IPS-NIHi11 (cell line): ENCODE measurements around the gene RNF169.
"Not testable (repeated sequence)": the region's sequence is repeated elsewhere in the genome, so short reads cannot be mapped to it uniquely, and the experiment has no call there.

Experiments used
- DNase-seq: peaks from one replicate; pipeline ENCODE4 v3.0.0; 2012; ENCODE audit warnings: mixed read lengths, low spot score

Gene RNF169

DNA sequence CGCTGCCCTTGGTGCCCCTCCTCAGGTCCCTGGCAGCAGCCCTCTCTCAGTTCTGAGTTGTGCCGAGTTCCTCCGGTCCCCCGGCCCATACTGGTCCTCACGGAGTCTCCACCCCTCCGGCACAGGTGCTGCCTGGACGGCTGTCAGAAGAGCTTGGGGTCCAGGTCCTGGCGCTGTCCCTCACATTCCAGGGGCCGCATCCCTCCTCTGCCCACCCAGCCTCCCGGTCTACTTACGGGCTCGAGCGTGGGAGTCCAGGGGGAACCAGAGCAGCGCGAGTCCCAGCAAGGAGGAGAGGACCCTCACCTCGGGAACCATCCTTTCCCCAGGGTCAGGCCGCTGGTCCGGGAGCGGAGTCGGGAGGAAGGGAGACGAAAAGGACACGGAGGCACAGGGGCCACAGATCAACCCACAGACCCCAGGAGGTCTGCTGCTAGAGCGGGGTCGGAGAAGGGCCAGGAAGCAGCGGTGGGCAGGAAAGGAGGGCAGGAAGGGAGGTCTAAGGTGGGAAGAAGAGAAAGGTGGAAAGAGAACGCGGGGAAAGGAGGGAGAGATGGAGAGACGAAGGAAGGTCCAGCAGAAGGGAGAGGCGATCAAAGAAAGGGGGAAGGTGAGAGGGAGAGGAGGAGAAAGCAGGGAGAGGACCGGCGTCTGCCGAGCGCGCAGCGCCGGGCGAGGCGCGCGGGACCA lies 17.9 kb upstream of the RNF169 start:
- DNase-seq, result peak; percentile 37

DNA sequence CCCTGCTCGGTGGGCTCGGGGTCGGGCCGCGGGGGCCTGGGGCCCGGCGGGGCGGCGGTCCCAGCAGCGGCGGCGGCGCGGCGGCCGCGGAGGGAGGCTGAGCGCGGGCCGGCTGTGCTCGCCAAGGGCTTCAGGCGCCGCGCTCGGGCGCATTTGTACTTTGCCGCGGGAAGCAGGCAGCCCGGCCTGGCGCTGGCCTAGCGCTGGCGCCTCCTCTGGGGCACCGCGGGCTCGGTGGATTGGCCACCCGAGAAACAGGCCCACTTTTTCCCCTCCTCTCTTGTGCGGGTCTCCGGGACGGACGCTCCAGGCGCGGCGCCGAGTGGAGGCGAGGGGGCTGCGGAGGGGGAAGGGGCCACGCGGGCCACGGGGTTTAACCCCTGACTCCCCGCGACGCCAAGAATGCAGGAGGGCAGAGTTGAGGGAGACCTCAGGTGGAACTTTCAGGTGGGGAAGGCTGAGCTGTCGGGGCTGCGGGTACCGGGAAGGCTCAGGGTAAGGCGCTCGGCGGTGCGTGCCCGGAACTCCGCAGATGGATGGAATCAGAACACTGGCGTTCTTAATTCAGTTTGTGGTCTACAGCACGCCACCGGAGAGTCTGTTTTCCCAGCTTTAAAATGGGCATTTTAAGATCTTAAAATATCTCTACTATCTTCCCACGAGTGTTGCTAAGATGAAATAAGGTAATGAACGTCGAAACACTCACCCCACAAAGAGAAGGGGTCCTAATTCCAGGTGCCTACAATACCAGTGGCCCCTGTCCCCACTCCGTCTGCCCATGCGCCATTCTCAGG lies 17.2 kb upstream of the RNF169 start, which contains the start of gene CHRDL2:
Gene CHRDL2, minus strand, starts transcription at position 126 of the 794 bp plus-strand sequence. CDS start 538 bp downstream, outside the sequence.
- peak; percentile 76 for DNase-seq

DNA sequence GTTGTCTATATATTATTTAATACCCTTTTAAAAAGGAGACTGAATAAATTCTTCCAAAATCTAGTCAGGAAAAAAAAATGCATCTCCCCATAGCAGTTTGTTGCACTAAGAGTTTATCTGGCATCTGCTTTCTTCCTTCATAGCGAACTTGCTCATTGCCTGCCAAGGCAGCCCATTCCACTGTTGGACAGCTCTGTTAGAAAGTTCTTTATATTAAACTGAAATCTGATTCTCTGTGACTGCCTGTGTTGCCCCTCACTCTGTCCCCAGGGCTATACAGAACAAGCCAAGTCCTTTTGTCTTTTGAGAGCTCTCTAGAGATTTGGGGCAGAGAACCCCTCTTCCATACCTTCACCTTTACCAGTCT lies 14.1 kb upstream of the RNF169 start:
- no peak for DNase-seq

DNA sequence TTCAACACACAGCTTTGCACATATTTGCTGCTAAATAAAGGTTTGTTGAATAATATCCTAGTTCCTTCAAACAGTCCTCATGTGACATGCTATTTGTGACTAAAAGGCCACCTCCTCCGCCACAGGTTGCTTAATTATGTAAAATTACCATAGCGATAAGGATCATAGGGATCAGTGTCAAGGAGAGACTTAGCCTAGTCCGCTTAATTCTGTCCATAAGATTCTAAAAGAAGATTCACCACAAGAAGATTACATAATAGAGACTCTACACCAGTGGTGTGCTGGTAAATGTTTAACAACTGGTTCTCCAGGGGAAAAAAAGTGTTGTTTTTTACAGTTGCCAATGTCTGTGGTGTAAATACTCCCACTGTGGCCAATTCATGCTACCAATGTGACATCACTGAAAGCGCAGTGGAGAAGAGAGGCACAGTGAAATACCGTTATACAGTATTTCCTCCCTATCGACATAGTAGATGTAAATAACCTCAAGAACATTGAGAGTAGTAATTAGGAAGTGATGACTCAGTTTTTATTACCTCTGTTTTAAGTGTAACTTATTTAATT lies 13.2 kb upstream of the RNF169 start:
- DNase-seq, result no peak

DNA sequence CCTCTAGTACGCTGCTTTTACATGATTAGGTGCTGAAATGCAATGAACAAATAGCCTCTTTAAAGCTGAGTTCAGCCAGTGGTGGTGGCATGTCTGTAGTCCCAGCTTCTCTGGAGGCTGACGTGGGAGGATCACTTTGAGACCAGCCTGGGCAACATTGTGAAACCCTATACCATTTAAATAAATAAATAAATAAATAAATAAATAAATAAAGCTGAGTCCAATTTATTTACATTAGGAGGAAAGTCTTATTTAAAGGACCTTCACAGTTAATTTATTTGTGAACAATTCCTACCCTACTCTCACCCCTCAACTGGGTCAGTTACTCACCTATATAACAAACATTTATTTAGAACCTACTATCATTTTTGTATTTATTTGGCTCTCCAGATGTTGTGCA lies 12.6 kb upstream of the RNF169 start:
- DNase-seq, result no peak

DNA sequence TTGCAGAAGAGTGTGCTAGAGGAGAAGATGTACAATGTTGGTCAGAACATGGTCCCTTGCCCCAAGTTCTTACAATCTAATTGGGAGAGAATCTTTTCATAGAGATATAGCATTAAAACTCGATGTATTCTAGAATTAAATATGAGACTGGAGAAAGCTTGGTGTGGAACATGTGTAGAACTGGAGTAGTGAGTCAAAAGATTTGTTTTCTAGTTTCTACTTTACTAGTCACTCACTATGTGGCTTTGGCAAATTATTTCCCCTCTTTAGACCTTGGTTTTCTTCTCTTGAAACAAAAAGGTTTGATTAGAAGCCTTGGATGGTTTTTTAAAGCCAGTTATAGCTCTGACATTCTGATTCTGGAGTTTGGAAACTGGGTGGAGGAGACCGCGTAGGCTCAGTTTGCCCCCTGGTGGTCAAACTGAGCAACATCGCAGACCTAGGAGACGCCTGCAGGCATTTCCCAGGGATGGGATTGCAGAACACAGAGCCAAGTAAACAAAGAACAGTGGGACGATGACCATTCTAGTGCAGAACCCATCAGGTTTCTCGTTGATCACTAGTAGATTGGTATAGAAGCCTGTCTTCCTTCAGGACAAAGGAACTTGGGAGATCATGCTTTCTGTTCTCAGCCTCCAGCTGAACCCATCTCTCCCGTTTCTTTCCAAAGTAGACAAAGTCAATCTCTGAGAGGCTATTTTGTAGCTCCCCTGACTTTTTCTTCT lies 8.9 kb upstream of the RNF169 start:
- DNase-seq, result peak; percentile 83

DNA sequence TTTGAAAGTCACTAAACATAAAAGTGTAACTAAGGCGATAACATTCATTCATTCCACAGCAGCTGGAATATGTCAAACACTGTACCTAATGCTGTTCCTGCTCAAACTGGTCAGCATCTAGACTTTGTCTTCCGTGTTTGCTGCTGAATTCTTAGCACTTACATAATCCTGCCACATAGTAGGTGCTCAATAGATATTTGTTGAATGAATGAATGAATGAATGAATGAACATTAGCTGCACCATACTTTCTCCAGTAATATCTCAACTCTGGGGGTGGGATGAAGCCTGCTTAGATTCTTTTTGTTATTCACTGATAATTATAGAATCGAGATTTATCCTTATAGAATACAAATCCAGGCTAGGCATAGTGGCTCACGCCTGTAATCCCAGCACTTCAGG lies 6.6 kb upstream of the RNF169 start:
- no peak for DNase-seq

DNA sequence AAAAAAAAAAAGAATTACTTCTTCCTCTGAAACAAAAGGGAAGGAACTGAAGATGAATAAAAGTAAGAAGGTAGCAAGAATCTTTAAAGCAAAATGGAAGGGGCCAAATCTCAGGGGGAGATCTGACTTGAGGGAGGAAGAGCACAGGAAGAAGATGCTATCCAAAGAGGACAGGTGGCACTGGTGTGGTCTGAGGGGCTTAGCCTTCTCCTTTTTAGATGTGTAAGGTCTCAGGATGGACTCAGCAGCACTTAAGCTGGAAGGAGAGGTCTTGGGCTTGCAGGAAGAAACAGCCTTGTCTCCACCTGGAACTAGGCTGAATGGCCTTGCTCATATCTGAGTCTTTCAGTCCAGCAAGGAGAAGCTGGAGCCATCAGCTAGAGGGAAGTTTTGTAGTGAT lies 5.0 kb upstream of the RNF169 start:
- no peak for DNase-seq

DNA sequence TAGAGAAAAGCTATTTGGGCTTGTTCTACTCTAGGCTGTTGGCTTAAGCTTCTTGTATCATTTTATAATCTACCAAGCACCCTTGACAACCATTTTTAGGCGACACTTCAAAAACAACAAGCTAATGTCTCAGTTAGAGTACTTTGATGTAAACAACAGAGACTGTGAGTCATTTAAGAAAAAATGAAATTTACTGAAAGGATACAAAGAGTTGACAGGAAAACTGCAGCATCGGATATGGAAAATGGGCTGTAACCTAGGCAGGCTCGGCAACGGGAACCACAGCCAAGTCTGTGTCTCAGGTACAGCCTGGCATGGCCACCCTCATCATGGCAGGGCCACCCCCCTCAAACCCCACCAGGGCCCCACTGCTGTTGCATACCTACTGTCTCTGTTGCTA lies 4.4 kb upstream of the RNF169 start:
- no peak for DNase-seq

DNA sequence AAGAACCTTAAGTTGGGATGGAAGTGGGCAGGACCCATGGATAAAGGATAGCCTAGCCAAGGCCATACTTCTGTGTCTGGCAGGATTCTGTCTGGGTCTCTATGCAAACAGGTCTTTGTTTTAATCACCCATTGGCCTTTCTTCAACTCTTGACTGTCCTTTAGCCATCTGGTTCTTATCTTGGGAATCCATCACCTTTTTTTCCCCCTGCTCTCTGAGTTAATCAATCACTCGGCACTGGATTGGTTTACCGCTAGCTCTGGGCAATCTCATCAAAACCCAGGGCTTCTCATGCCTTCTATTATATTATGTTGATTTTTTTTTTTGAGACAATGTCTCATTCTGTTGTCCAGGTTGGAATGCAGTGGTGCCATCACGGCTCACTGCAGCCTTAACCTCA lies 1.8 kb upstream of the RNF169 start:
- no peak for DNase-seq

DNA sequence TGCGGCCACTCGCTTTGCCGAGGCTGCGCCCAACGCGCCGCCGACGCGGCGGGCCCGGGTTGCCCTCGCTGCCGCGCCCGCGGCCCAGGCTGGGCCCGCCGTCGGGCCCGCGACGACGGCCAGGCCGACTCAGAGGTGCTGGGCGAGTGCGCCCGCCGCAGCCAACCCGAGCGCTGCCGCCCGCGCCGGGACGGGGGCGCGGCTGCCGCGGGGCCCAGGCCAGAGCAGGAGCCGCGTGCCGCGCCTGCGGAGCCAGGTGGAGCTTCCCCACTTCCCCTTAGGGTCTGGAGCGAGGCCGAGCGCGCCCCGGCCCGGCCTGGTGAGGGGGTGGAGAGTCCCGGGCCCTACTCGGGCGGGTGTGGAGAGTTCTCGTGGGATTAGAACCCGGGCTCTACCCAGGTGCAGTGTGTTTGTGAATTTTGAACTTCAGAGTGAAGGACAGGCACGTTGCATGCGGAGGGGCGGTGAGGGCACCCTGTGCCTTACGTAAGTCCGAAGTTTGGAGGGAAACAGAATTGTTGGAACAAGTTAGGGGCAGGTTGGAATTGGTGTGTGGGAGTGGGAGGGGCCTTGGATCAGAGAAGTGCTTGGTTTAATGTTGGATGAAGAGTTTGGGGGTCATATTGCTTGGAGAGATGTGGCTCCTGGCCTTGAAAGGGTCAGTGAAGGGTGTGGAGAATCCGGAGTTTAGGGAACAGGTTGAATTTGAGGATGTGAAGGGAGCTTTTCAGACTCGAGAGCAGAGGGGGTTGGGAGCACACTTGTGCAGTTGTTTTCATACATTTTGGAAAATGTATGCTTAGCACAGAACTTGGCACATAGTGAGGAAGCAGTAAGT lies 697 bp downstream of the RNF169 start:
- peak; percentile 85 for DNase-seq

DNA sequence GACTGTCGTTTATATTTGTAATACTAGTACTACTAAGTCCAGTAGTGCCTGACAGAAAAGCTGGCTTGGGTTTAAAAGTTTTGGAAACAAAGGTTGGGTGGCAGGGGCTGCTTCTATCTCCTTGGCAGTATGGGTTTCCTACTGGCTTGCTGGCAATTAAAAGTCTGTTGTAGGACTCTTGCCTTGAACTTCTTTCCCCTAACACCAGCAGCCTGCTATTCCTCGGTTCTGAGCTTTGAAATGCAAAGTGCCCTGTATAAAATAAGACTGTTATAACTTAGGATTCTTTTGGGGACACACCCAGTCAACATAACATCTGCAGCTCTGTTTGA lies 1.3 kb downstream of the RNF169 start:
- no peak for DNase-seq

DNA sequence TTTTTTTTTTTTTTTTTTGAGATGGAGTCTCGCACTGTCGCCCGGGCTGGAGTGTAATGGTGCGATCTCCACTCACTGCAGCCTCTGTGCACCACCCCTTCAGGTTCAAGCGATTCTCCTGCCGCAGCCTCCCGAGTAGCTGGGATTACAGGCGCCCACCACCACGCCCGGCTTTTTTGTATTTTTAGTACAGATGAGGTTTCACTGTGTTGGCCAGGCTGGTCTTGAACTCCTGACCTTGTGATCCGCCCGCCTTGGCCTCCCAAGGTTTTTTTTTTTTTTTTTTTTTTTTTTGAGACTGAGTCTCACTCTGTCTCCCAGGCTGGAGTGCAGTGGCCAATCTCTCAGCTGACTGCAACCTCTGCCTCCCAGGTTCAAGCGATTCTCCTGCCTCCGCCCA lies 1.9 kb downstream of the RNF169 start:
- not testable (repeated sequence) for DNase-seq

DNA sequence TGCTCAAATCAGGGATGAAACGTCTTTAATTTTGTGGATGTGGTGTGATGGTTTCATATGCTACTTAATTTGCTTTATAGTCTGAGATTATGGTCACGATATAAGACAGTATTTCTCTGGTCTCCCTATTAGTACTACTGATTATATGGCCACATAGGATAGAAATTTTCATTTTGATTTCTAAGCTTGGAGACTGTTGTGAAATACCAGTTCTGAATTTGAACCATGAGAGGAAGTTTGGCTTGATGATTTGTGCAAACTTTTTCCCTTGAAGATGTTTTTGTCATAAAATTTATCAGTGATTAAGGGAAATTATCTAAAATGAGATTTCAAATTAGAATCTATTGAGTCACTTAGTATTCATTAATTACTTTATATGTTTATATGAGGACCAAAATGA lies 2.7 kb downstream of the RNF169 start:
- no peak for DNase-seq

DNA sequence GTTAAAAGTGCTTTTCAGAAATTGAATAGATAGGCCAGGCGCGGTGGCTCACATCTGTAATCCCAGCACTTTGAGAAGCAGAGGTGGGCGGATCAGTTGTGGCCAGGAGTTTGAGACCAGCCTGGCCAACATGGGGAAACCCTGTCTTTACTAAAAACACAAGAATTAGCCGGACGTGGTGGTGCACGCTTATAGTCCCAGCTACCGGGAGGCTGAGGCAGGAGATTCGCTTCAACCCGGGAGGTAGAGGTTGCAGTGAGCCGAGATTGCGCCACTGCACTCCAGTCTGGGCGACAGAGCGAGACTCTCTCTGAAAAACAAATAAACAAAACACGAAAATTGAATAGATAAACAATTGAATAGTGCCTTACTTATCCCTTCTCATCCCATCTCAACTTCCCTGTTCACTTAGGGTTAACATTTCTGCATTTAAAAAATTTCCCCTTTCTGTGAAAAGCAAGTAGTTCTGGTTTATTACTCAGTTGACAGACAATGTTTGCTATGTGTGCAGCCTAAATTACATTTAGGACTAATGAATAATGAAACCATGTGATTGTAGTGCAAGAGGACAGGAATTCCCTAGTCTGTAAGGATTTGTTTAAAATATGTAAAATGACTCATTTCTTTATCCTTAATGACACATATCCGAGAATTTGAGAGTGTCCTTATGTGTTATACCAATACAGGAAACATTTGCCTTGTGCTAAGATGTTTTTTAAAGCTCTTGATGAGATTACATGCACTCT lies 6.0 kb downstream of the RNF169 start:
- no peak for DNase-seq

DNA sequence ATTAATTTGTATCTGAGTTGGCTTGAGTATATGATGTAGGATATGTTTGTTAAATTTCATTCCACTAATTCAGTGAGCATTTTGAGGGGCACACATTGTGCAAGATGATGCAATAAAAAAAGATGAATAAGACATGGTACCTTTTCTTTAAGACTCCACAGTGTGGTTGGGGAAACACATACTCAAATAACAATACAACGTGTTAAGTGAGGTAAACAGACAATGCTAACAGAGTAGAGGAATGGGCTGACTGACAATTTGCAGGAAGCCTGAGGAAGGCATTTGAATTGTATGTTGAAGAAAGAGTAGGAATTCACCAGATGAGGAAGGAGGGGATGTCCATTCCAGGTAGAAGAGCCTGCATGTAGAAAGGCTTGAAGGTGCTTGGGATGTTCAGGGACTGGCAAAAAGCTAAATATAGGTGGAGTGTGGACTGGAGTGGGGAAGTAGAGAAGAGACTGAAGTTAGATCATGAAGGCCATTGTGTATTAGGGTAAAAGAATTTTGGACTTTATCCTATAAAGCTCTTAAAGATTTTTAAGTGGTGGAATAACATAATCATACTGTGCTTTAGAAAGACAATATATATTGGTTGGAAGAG lies 6.8 kb downstream of the RNF169 start:
- DNase-seq, result peak; percentile 37

DNA sequence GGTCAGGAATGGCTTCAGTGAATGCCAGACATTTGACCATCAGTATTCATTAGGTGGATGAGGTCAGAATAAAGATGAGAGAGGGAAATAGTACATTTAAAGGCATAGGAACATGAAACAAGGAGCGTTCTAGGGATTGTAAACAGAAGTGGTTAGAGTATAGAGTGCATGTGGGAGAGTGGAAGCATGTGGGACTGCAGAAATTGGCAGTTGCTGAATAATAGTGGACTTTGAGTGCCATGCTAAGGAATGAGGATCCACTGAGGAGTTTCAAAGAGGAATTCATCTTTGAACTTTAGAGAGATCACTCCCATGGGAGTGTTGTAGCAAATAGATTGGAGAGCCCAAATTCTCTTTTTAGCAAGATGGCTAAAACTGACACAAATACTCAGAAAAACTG lies 7.9 kb downstream of the RNF169 start:
- no peak for DNase-seq

DNA sequence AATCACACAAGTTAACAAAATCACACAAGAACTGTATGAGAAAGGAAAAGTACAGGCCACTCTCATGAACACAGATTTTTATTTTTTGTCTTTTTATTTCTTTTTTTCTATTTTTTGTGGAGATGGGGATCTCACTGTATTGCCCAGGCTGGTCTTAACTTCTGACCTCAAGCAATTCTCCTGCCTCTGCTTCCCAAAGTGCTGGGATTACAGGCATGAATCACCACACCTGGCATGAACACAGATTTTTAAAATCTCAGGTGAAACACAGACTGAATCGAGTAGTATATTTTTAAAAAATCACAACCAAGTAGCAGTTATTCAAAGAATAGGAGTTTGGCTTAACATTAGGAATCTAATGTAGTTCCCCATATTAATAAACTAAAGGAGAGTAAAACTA lies 18.3 kb downstream of the RNF169 start:
- DNase-seq, result no peak

DNA sequence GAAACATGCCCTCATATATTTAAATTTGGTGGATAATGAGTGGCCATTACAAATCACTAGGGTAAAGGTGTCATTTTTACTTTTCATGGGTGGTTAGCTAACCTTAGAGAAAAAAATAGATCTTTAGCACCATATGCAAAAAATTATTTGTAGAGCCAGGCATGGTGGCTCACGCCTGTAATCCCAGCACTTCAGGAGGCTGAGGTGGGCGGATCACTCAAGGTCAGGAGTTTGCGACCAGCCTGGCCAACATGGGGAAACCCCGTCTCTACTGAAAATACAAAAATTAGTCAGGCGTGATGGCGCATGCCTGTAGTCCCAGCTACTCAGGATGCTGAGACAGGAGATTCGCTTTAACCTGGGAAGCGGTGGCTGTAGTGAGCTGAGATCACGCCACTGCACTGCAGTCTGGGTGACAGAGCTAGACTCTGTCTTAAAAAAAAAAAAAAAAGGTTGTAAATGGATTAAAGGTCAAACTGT lies 19.6 kb downstream of the RNF169 start:
- DNase-seq, result not testable (repeated sequence)

DNA sequence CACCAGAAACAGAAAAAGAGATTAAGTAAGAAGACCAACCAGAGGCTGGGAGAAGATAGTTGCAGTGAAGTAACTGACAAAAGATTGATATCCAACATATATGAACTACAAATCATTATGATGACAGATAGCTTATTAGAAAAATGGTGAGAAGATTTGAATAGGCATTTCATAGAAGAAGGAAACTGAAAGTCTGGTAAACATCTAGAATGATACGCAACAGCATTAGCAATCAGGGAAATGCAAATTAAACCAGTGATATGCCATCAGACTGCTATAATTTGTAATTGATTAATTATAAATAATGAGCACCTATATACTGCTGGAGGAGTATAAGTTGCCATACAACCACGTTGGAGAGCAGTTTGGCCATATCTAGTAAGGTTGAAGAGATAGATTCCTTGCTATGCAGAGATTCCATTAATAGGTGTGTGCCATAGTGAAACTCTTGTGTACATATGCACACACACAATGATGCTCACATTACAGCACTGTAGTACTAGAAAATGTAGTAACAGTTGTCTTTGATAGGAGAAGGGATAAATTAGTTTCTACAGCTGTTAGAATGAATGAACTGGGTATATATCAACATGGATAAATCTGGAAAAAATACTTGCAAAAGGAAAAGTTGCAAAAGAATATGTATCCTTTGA lies 20.5 kb downstream of the RNF169 start:
- no peak for DNase-seq
